Stimulated activated CD8-positive, alpha-beta memory T cell treated with anti-CD3 and anti-CD28 coated beads, Interleukin-15, amount 100 ng/mL, for 24 hours (primary cell): ENCODE measurements around the gene RIPK3.
"Not testable (repeated sequence)": the region's sequence is repeated elsewhere in the genome, so short reads cannot be mapped to it uniquely, and the experiment has no call there.

Experiments used
- DNase-seq: peaks from one replicate; pipeline ENCODE4 v3.0.0-alpha.2; 2020; ENCODE audit warnings: low read depth

Gene RIPK3

GRCh38 chr14:24339284-24340151 is at the start of gene RIPK3:
TSS of gene RIPK3 (minus strand) at chr14:24339991. CDS start at chr14:24339826, 165 bp downstream.
- no peak for DNase-seq

GRCh38 chr14:24389226-24389848 is 49.5 kb upstream of the RIPK3 start:
- no peak for DNase-seq

DNA sequence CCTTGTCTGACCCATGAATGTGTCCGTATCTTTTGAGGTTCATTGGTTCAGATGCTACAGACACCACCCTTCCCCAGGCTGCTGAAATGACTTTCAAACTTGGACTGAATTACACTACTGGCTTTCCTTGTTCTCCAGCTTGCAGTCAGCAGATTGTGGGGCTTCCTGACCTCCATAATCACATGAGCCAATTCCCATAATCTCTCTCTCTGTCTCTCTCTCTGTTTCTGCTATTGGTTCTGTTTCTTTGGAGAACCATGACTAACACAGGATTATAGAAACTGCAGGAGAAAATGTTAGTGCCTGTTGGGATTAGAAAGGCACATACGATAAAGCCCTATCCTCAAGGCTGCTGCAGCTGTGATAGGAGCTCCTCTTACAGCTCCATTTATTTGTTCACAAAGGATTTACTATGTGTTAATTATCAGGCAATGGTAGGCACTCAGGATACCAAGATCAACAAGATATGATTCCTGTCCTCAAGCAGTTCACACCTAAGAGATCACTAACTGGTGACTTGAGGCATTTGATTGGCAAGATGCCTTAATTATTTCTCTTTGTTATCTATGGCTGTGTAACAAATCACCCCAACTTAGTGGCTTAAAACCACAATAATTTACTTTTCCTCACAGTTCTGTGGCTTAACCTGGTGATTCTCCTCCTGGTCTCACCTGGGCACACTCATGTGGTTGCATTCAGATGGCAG is 48.8 kb upstream of the RIPK3 start:
- DNase-seq, result no peak

- DNase-seq, result not testable (repeated sequence)
Observed at GRCh38 chr14:24387579-24387978, 47.8 kb upstream of the RIPK3 start.

GRCh38 chr14:24387009-24387345 is 47.2 kb upstream of the RIPK3 start:
- DNase-seq, result no peak

DNA sequence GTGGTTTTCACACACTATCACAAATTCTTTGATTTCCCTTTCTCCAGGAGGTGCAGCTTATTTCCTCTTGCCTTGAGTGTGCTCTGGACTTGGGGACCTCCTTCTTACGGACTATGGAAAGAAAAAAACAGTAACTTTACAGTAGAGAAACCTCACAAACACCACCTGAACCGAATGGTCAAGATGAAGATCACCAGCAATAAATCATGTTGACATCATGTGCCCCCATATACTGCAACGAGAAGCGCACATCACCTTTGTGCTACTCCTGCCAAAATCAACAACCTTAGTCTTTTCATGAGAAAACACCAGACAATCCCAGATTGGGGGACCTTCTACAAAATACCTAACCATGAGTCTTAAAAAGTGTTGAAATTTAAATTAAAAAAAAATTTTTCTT is 45.7 kb upstream of the RIPK3 start:
- no peak for DNase-seq

GRCh38 chr14:24384169-24384568 is 44.4 kb upstream of the RIPK3 start:
- no peak for DNase-seq

GRCh38 chr14:24382064-24382371 is 42.2 kb upstream of the RIPK3 start:
- DNase-seq, result no peak

DNA sequence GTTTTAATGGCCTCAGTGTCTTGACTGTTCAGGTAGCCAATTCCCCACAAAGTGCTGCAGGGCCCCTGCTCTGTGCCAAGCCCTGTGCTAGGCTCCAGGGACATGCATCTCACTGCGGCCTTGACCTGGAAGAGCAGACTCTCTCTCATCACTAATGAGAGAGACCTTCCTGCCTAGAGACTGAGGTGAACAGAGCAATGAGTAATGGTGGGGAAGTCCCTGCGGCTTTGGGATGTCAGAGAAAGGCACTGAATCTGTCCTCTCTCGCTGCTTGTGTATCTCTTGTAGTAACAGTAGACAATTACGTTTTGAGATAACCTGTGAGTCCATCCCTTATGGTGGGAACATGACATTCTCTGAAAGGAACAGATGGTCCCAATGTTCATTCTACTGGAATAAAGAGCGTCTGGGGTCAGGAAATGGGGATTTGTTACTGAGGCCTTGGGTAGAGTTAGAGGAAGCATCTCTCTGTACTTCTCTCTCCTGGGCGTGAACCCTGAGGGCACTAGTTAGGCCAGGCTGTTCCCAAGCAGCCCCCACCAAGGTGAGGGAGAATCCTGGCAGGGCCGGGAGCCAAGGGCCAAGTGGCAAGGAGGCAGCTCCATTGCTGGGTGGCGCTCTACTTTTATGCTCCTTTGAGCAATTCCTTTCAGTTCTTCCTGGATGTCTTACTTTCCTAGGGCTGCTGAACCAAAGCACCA is 41.7 kb upstream of the RIPK3 start:
- DNase-seq, result no peak

DNA sequence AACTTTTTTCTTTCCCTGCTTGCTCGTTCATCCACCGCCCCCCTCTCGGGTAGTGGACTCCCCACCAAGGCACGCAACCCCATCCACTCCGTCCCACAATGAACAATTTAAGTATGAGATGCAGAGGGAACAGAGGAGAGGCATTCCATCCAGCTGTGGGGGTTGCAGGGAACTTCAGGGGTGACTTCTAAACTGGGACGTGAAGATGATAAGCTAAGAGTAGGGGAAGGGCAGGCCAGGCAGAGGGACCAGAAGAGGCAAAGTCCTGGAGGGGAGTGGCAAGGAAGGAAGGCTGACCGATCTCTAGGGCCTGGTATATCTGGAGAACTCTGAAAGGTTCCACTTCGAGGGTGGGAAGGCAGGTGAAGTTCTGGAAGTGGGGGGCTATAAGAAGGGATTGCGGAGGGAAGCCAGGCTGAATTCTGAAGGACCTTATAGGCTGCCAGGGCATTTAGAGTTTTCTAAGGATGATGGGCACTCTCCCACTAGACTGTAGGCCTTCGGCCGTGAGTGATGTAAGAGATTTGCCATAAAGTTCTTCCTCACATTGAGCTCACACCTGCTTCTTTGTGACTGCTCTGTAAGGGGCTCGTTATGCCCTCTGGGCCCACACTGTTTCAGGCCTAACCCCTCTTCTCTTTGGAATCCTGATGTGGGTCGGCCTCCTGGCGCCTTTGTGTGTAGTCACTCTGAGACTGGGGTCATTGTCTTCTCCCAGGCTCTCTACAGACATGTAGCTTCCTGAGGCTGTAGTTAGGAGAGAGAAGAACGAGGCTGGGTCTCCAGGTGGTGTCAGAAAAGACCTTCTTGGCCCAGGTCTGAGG is 40.3 kb upstream of the RIPK3 start:
- DNase-seq, result no peak

GRCh38 chr14:24378981-24379906 is 39.5 kb upstream of the RIPK3 start:
- no peak for DNase-seq

GRCh38 chr14:24378327-24378726 is 38.5 kb upstream of the RIPK3 start:
- no peak for DNase-seq

- DNase-seq, result no peak
Observed at GRCh38 chr14:24377657-24378056, 37.9 kb upstream of the RIPK3 start.

DNA sequence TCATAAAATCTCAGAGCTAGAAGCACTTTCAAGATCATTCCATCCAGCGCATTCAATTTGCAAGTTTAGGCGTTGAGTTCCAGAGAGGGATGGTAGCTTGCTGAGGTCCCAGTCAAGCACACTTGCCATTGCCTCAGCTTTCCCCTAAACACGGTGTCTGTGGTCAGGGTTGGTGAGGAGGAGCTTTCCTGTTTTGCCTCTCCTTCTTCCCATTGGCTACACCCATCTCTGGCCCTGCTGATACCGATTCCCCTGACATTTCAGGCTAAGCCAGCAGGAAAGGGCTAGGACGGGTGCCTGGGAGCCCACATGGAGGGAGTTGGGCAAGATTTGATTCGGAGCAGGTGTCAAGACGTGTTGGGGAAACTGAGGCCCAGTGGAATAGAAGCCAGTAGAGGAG is 37.3 kb upstream of the RIPK3 start:
- no peak for DNase-seq

DNA sequence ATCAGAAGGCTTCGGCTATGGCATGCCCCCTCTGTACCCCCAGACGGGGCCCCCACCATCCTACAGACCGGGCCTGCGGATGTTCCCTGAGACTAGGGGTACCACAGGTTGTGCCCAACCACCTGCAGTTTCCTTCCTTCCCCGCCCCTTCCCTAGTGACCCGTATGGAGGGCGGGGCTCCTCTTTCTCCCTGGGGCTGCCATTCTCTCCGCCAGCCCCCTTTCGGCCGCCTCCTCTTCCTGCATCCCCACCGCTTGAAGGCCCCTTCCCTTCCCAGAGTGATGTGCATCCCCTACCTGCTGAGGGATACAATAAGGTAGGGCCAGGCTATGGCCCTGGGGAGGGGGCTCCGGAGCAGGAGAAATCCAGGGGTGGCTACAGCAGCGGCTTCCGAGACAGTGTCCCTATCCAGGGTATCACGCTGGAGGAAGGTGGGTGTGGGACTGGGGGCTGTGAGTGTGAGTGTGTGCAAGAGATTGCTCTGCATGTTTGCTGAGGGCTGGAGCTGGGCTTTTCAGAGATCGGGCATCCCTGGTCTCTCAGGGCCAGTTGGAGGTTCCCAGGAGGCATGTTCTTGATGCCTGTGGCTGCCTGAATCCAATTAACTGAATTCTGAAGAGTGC is 36.8 kb upstream of the RIPK3 start:
- no peak for DNase-seq

GRCh38 chr14:24372701-24373416 is 33.1 kb upstream of the RIPK3 start:
- no peak for DNase-seq

DNA sequence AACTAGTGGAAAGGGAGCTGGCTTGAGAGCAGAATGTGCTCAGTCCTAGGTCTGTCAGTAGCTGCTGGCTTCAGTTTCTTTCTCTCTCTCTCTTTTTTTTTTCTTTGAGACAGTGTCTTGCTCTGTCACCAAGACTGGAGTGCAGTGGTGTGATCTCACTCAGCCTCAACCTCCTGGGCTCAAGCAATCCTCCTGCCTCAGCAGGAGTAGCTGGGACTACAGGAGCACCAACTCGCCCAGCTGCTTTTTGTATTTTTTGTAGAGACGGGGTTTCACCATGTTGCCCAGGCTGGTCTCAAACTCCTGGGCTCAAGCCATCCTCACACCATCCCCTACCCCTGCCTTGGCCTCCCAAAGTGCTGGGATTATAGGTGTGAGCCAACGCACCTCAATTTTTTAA is 31.8 kb upstream of the RIPK3 start:
- DNase-seq, result not testable (repeated sequence)

DNA sequence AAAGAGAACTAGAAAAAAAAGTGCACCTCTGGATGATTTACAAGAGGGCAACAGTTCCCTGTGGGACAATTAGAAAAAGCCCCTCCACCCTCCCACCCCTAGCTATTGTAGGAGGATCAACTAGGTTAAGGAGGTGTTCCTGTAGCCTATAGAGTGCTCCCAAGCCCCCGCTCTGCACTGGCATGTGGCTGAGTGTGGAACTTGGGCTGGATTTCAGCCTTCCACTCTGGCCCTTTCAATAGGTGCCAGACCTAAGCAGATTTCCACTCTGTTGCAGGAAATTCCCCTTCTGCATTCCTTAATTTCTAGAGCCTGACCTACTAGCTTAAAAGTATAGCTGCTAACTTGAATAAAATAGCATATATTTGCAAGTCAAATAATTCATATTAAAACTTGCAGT is 31.0 kb upstream of the RIPK3 start:
- DNase-seq, result no peak

- DNase-seq, result no peak
Observed at GRCh38 chr14:24369907-24370687, 30.3 kb upstream of the RIPK3 start.
